ENCODE measurements around the gene CNKSR2.

Gene CNKSR2

DNA sequence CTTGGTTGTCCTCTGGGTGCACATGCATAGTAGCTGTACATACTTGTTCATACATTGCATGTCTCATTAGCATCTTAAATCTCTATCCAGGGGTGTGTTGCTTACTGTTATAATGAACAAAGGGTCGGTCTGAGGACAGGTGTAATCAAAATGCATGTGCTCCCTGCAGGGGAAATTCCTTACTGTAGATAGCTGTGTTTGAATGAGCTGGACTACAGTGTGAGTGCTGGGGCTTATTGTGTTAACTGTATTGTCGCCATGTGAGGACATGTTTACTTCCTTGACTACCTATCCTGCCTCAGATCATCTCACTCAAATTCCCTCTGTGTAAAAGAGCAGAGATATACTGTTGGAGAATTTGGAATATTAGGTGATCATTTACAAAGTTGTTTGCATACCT, 185.2 kb downstream of the CNKSR2 start:
- Histone ChIP-seq H3K4me2 (ENCODE audit: low read depth, low read length) (no peak overlapping the region), H3K4me3 (ENCODE audit: low read length) (no peak overlapping the region), H3K9me2 (replicated peaks; ENCODE audit: insufficient read depth, low read length) (no peaks in the 10 kb centered on the region), H3K79me2 (ENCODE audit: low read length) (no peaks in the 10 kb centered on the region), H3K9ac (ENCODE audit: low read length) (no peak overlapping the region), H3F3A (ENCODE audit: insufficient read depth, low read length) (no peaks in the 10 kb centered on the region), H2AFZ (ENCODE audit: low read length) (no peak overlapping the region), H4K20me1 (ENCODE audit: insufficient read depth, low read length) (no peaks in the 10 kb centered on the region), H3K9me3 (replicated peaks; ENCODE audit: insufficient read depth, low read length) (no peaks in the 10 kb centered on the region), H3K4me1 (ENCODE audit: low read length) (no peaks in the 10 kb centered on the region), H3K27ac (ENCODE audit: low read length) (no peak overlapping the region), H3K27me3 (replicated peaks; ENCODE audit: insufficient read depth, low read length) (no peaks in the 10 kb centered on the region), H3K36me3 (replicated peaks; ENCODE audit: insufficient read depth, low read length) (no peaks in the 10 kb centered on the region)
- TF ChIP-seq EZH2 (optimal IDR thresholded peaks at IDR 0.05; ENCODE audit: low read depth, low read length) (no peak), EZH2phosphoT487 (IDR thresholded peaks at IDR 0.05; ENCODE audit: low read length) (no peak)
- TF ChIP-seq, protein P1, sequence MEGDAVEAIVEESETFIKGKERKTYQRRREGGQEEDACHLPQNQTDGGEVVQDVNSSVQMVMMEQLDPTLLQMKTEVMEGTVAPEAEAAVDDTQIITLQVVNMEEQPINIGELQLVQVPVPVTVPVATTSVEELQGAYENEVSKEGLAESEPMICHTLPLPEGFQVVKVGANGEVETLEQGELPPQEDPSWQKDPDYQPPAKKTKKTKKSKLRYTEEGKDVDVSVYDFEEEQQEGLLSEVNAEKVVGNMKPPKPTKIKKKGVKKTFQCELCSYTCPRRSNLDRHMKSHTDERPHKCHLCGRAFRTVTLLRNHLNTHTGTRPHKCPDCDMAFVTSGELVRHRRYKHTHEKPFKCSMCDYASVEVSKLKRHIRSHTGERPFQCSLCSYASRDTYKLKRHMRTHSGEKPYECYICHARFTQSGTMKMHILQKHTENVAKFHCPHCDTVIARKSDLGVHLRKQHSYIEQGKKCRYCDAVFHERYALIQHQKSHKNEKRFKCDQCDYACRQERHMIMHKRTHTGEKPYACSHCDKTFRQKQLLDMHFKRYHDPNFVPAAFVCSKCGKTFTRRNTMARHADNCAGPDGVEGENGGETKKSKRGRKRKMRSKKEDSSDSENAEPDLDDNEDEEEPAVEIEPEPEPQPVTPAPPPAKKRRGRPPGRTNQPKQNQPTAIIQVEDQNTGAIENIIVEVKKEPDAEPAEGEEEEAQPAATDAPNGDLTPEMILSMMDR (IDR thresholded peaks at IDR 0.05; ENCODE audit: low read length): no peak
- no peak for DNase-seq

- H3K9ac ChIP-seq (ENCODE audit: low read length): no peak overlapping the region
- no peak for TF ChIP-seq EZH2phosphoT487 (IDR thresholded peaks at IDR 0.05; ENCODE audit: low read length)
- no peak for DNase-seq
Measured at GRCh38 chrX:21565025-21565424, 190.8 kb downstream of the CNKSR2 start.

DNA sequence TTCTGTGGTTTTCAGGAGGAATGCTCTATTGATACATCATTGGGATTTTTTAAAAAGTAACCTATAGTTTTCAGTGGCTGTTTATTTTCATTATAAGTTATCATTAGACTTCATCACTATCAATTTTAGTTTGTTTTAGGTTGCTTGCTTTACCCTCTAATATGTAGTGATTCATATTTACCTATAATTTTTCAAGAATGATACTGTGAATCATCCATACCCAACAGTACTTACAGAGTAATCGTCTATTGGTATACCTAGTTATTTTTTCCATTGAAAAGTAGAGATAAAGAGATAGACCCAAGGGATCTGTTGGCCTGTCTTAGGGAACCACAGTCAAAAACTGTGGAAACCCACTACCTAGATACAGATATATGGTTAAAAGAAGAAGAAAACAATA, 200.6 kb downstream of the CNKSR2 start:
- Histone ChIP-seq H3K27me3 (replicated peaks; ENCODE audit: insufficient read depth, low read length) (no peaks in the 10 kb centered on the region), H3K4me1 (ENCODE audit: low read length) (no peaks in the 10 kb centered on the region), H3K9me3 (replicated peaks; ENCODE audit: insufficient read depth, low read length) (no peaks in the 10 kb centered on the region), H3K27ac (ENCODE audit: low read length) (no peak overlapping the region), H3F3A (ENCODE audit: insufficient read depth, low read length) (no peaks in the 10 kb centered on the region), H3K36me3 (replicated peaks; ENCODE audit: insufficient read depth, low read length) (no peaks in the 10 kb centered on the region), H2AFZ (ENCODE audit: low read length) (no peak overlapping the region), H3K79me2 (ENCODE audit: low read length) (no peaks in the 10 kb centered on the region), H3K4me3 (ENCODE audit: low read length) (no peak overlapping the region), H3K9ac (ENCODE audit: low read length) (no peak overlapping the region), H4K20me1 (ENCODE audit: insufficient read depth, low read length) (no peaks in the 10 kb centered on the region), H3K9me2 (replicated peaks; ENCODE audit: insufficient read depth, low read length) (no peaks in the 10 kb centered on the region), H3K4me2 (ENCODE audit: low read depth, low read length) (no peak overlapping the region)
- TF ChIP-seq, protein P1 (IDR thresholded peaks at IDR 0.05; ENCODE audit: low read length): no peak
- TF ChIP-seq EZH2 (optimal IDR thresholded peaks at IDR 0.05; ENCODE audit: low read depth, low read length) (no peak), EZH2phosphoT487 (IDR thresholded peaks at IDR 0.05; ENCODE audit: low read length) (no peak)
- DNase-seq: no peak

More at GRCh38 chrX:21565025-21565424, 190.8 kb downstream of the CNKSR2 start:
- Histone ChIP-seq H3K4me3 (ENCODE audit: low read length) (no peak overlapping the region), H3K4me2 (ENCODE audit: low read depth, low read length) (no peak overlapping the region), H2AFZ (ENCODE audit: low read length) (no peak overlapping the region), H3K9me3 (replicated peaks; ENCODE audit: insufficient read depth, low read length) (no peaks in the 10 kb centered on the region), H3K27me3 (replicated peaks; ENCODE audit: insufficient read depth, low read length) (no peaks in the 10 kb centered on the region), H3K79me2 (ENCODE audit: low read length) (no peaks in the 10 kb centered on the region), H3K36me3 (replicated peaks; ENCODE audit: insufficient read depth, low read length) (no peaks in the 10 kb centered on the region), H3K9me2 (replicated peaks; ENCODE audit: insufficient read depth, low read length) (no peaks in the 10 kb centered on the region), H4K20me1 (ENCODE audit: insufficient read depth, low read length) (no peaks in the 10 kb centered on the region), H3K4me1 (ENCODE audit: low read length) (no peaks in the 10 kb centered on the region), H3K27ac (ENCODE audit: low read length) (no peak overlapping the region), H3F3A (ENCODE audit: insufficient read depth, low read length) (no peaks in the 10 kb centered on the region)

DNA sequence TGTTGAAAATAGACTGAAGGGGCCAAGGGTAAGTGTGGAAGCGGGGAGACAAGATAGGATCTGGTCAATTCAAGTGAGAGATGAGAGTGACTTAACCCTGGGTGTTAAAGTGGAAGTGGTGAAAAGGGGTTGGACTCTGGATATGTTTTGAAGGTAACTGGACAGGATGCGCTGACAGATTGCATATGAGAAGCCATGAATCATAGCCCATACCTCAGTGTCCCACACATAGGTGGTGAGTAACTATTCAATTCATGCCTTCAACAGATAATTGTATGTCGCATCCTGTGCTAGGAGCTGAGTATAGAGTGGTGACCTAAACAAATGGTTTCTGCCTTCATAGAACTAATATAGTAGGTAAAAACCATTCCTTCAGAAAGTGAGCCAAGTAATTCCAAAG, 207.3 kb downstream of the CNKSR2 start:
- H3K79me2 ChIP-seq (ENCODE audit: low read length): no peaks in the 10 kb centered on the region
- no peak overlapping the region for H3K27ac ChIP-seq (ENCODE audit: low read length)
- no peak overlapping the region for H3K4me3 ChIP-seq (ENCODE audit: low read length)
- H3F3A ChIP-seq (ENCODE audit: insufficient read depth, low read length): no peaks in the 10 kb centered on the region
- H2AFZ ChIP-seq (ENCODE audit: low read length): no peak overlapping the region
- H3K36me3 ChIP-seq (replicated peaks; ENCODE audit: insufficient read depth, low read length): no peaks in the 10 kb centered on the region
- no peak overlapping the region for H3K4me2 ChIP-seq (ENCODE audit: low read depth, low read length)
- no peak overlapping the region for H3K9ac ChIP-seq (ENCODE audit: low read length)
- H3K27me3 ChIP-seq (replicated peaks; ENCODE audit: insufficient read depth, low read length): no peaks in the 10 kb centered on the region
- H3K4me1 ChIP-seq (ENCODE audit: low read length): no peaks in the 10 kb centered on the region
- no peaks in the 10 kb centered on the region for H4K20me1 ChIP-seq (ENCODE audit: insufficient read depth, low read length)
- no peaks in the 10 kb centered on the region for H3K9me2 ChIP-seq (replicated peaks; ENCODE audit: insufficient read depth, low read length)
- no peak for DNase-seq
- TF ChIP-seq EZH2phosphoT487 (IDR thresholded peaks at IDR 0.05; ENCODE audit: low read length) (no peak), EZH2 (optimal IDR thresholded peaks at IDR 0.05; ENCODE audit: low read depth, low read length) (no peak)
- TF ChIP-seq, protein P1 (IDR thresholded peaks at IDR 0.05; ENCODE audit: low read length): no peak
- H3K9me3 ChIP-seq (replicated peaks; ENCODE audit: insufficient read depth, low read length): no peaks in the 10 kb centered on the region
